ENCODE measurements around the gene IRF2BP2.

The IRF2BP2 gene

DNA sequence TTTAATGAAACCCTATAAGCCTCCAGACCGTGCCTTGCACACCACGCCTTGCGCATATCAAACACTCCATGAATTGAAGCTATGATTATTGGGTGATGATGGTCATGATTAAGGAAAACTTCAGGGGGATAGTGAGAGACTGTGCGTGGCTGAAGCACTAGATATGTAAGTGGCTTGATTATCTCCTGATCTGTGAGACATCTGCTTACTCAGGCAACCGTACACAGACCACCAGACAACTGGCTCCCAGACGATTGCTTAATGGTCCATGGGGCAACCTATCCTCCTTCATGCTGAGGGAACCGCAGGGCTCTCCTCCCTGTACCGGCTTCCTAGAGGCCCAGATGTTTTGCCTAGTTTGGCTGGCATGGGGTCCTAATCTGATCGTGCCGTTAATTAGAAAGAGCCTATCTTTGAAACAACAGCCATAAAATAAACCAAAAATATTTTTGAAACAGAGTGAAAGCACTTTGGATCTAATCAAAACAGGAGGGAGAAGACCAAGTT lies 51.6 kb downstream of the IRF2BP2 start:
- DNase-seq (ENCODE audit: low read depth, low spot score), result no peak

GRCh38 chr1:234556245-234556943 lies 53.6 kb downstream of the IRF2BP2 start:
- no peak for DNase-seq (ENCODE audit: low read depth, low spot score)

DNA sequence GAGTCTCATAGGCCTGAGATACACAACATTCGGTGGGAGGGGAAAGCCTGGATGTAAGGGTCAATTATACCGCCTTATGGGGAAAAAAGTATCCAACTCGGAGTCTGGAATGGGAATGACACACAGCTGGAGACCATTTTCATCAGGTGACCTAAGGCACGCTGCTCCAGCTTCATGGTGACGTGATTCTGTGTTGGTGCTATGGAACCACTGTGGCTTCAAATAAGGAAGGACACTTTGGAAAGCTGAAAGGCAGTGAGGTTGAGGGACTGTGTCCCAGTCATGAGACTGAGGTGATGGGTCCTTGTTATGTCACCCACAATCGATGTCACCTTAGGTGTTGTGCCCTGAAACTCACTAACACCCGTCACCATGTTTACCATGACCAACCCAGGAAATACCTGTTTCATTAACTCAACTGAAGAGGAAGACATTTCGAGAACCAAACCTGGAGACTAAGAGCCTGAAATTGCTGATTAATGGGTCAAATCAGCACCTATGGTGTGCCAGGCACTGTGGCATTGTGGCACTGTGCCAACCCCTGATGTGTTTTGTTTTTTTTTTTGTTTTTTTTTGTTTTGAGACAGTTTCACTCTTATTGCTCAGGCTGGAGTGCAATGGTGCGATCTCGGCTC lies 54.5 kb downstream of the IRF2BP2 start:
- DNase-seq (ENCODE audit: low read depth, low spot score), result no peak

DNA sequence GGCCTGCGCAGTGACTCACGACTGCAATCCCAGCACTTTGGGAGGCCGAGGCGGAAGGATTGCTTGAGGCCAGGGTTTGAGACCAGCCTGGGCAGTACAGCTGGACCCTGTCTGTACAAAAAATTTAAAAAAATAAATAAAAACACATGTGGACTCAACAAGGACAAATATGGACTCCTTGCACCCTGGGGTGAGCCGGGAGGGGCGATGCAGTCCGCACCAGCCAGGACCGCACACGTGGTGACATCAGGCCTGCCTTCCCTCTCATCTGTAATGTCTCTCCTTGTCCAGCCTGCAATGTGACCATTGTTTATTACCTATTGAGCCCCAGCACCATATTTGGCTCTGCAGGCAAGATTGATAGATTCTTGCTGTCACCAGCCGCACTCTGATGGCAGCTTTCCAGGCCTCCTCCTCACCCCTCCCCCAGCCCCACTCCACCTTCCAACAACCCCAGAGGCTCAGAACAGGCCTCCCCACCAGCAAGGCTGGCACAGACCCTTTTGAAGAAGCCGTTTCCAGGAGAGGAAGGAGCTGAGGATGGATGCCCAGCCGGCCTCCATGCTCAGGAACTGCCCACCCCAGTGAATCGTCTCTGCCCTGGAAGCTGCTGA lies 55.2 kb downstream of the IRF2BP2 start:
- DNase-seq (ENCODE audit: low read depth, low spot score), result no peak

All from brain pericyte (primary cell).